ENCODE measurements around the gene SAMD4B. TPM values are rescaled to one million over a fixed set of nuclear protein-coding genes. Genes with fewer than 3 reads are reported as not detected.

The SAMD4B gene
- total RNA-seq, 4 donors from 2014 or later, result 103 to 193 (median 115) TPM

GRCh38 chr19:39303373-39304184, 38.6 kb upstream of the SAMD4B start:
- 50 to 55% methylated on average over 10 of the region's 10 CpGs for WGBS, 2 donors
- peaks cover 0 to 59% of the 10 kb centered on the region in 2 donors for H3K27me3 ChIP-seq
- no peak overlapping the region for H3K27ac ChIP-seq
- no peak overlapping the region for H3K4me3 ChIP-seq
- peaks cover 0 to 19% (median 5%) of the 10 kb centered on the region in 4 donors for H3K4me1 ChIP-seq
- no peaks in the 10 kb centered on the region for H3K9me3 ChIP-seq
- DNase-seq (ENCODE audit: low spot score in 2 of 2), result no peak
- no peak for TF ChIP-seq POLR2A (IDR thresholded peaks at IDR 0.05)
- TF ChIP-seq, protein P1, sequence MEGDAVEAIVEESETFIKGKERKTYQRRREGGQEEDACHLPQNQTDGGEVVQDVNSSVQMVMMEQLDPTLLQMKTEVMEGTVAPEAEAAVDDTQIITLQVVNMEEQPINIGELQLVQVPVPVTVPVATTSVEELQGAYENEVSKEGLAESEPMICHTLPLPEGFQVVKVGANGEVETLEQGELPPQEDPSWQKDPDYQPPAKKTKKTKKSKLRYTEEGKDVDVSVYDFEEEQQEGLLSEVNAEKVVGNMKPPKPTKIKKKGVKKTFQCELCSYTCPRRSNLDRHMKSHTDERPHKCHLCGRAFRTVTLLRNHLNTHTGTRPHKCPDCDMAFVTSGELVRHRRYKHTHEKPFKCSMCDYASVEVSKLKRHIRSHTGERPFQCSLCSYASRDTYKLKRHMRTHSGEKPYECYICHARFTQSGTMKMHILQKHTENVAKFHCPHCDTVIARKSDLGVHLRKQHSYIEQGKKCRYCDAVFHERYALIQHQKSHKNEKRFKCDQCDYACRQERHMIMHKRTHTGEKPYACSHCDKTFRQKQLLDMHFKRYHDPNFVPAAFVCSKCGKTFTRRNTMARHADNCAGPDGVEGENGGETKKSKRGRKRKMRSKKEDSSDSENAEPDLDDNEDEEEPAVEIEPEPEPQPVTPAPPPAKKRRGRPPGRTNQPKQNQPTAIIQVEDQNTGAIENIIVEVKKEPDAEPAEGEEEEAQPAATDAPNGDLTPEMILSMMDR (IDR thresholded peaks at IDR 0.05), result no peak
- TF ChIP-seq EP300 (IDR thresholded peaks at IDR 0.05), result no peak
- no peaks in the 10 kb centered on the region for H3K36me3 ChIP-seq

DNA sequence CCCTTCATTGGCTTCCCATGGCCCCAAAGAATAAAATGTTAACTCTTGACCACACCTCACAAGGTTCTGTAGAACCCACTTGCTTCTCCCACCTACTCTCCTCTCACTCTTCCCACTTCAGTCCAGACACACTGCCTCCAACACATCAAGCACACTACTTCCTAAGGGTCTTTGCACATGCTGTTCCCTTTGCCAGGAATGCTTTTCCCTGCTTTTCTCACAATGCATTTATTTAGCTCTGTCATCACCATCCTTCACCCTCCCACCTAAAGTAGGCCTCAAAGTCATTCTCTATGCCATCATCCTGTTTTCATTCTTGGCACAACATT, 38.1 kb upstream of the SAMD4B start:
- no peaks in the 10 kb centered on the region for H3K9me3 ChIP-seq
- peaks cover 0 to 64% of the 10 kb centered on the region in 2 donors for H3K27me3 ChIP-seq
- TF ChIP-seq POLR2A (IDR thresholded peaks at IDR 0.05) (no peak), EP300 (IDR thresholded peaks at IDR 0.05) (no peak)
- TF ChIP-seq, protein P1 (IDR thresholded peaks at IDR 0.05), result no peak
- H3K36me3 ChIP-seq, result no peaks in the 10 kb centered on the region
- no peak for DNase-seq (ENCODE audit: low spot score in 2 of 2)
- H3K4me1 ChIP-seq, result peaks cover 0 to 19% (median 5%) of the 10 kb centered on the region in 4 donors
- H3K4me3 ChIP-seq, result no peak overlapping the region
- no peak overlapping the region for H3K27ac ChIP-seq

GRCh38 chr19:39304701-39305571, 37.3 kb upstream of the SAMD4B start:
- TF ChIP-seq, protein P1 (IDR thresholded peaks at IDR 0.05), result no peak
- TF ChIP-seq EP300 (IDR thresholded peaks at IDR 0.05) (no peak), POLR2A (IDR thresholded peaks at IDR 0.05) (no peak)
- no peak overlapping the region for H3K27ac ChIP-seq
- H3K36me3 ChIP-seq, result no peaks in the 10 kb centered on the region
- H3K4me1 ChIP-seq, result peaks cover 0 to 19% (median 5%) of the 10 kb centered on the region in 4 donors
- H3K27me3 ChIP-seq, result peaks cover 0 to 72% of the 10 kb centered on the region in 2 donors
- H3K4me3 ChIP-seq, result no peak overlapping the region
- no peaks in the 10 kb centered on the region for H3K9me3 ChIP-seq
- 42 to 49% methylated on average over 6 of the region's 6 CpGs for WGBS, 2 donors
- DNase-seq (ENCODE audit: low spot score in 2 of 2), result no peak

DNA sequence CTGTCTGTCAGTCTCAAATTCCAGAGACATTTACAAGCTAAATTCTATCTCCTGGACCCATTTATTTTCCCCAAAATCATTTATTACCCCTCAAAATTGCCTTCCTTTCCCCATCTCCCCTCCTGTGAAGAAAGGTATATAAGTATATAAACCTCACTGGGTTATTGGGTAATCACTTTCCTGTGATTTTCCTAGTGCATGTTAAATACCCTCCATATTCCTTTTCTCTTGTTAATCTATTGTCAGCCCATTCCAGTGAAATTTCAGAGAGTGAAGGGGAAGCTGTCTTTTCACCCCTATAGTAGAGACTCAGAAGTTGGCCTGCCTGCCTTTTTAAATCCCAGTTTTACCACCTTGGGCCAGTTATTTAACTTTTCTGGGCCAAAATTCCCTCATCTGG, 36.1 kb upstream of the SAMD4B start:
- no peak for DNase-seq (ENCODE audit: low spot score in 2 of 2)
- H3K4me3 ChIP-seq, result no peak overlapping the region
- no peaks in the 10 kb centered on the region for H3K9me3 ChIP-seq
- peaks cover 0 to 72% of the 10 kb centered on the region in 2 donors for H3K27me3 ChIP-seq
- TF ChIP-seq EP300 (IDR thresholded peaks at IDR 0.05) (no peak), POLR2A (IDR thresholded peaks at IDR 0.05) (no peak)
- TF ChIP-seq, protein P1 (IDR thresholded peaks at IDR 0.05), result no peak
- H3K4me1 ChIP-seq, result peaks cover 0 to 19% (median 5%) of the 10 kb centered on the region in 4 donors
- H3K27ac ChIP-seq, result no peak overlapping the region
- no peaks in the 10 kb centered on the region for H3K36me3 ChIP-seq
